Measurements from ENCODE around the gene BBX. TPM values are rescaled to one million over a fixed set of nuclear protein-coding genes. Genes with fewer than 3 reads are reported as not detected.

Gene BBX
- total RNA-seq, 1 donor from 2014 or later, result 39.5 TPM

DNA sequence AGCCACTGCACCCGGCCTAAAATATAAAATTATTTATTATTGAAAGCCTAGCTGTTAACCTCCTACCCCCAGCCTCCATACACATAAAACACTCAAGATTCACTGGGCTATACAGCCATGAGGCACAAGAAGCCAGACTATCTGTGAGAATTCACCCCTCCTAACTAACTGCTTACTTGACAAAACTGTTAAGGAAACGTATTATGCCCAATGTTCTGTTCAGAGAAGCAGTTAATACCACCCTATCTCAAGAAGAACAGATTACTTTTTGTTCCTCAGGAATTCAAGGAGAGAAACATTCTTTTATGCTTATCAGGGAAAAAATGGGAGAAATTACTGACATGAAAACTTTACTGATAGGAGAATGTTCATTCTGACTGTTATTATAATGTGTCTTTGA, 144.1 kb downstream of the BBX start:
- intact Hi-C loops (cut with DNase I), result no loop called here

DNA sequence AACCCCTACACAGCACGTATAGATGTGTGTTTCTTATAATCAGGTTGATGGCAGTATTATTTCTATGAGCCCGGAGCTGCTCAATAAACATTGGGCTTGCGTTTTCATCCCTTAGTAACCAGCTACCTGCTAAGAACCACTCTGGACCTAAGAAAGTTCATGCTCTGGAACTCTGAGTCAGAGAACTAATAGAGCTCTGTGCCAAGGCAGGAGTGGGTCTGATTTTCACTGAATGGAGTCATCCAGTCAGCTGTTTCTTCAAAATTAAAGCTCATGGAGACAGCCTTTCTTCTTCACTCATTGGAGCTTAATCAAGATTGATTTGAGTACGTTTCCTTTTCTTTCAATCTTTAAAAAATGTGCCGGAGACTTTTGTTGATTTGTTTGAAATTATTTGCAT, 145.7 kb downstream of the BBX start:
- intact Hi-C loops (cut with DNase I), result no loop called here
- DNase-seq (ENCODE audit: extremely low spot score in 2 of 2), result no peak

More for the DNA sequence above, 144.1 kb downstream of the BBX start:
- no peaks in the 10 kb centered on the region for H3K9me3 ChIP-seq
- no peaks in the 10 kb centered on the region for H3K27me3 ChIP-seq
- H3K4me3 ChIP-seq, result no peak overlapping the region
- H3K27ac ChIP-seq, result no peak overlapping the region
- peaks cover 10% of the 10 kb centered on the region for H3K4me1 ChIP-seq
- no peaks in the 10 kb centered on the region for H3K36me3 ChIP-seq
- TF ChIP-seq, protein P1, sequence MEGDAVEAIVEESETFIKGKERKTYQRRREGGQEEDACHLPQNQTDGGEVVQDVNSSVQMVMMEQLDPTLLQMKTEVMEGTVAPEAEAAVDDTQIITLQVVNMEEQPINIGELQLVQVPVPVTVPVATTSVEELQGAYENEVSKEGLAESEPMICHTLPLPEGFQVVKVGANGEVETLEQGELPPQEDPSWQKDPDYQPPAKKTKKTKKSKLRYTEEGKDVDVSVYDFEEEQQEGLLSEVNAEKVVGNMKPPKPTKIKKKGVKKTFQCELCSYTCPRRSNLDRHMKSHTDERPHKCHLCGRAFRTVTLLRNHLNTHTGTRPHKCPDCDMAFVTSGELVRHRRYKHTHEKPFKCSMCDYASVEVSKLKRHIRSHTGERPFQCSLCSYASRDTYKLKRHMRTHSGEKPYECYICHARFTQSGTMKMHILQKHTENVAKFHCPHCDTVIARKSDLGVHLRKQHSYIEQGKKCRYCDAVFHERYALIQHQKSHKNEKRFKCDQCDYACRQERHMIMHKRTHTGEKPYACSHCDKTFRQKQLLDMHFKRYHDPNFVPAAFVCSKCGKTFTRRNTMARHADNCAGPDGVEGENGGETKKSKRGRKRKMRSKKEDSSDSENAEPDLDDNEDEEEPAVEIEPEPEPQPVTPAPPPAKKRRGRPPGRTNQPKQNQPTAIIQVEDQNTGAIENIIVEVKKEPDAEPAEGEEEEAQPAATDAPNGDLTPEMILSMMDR (IDR thresholded peaks at IDR 0.05), result no peak
- TF ChIP-seq POLR2AphosphoS5 (IDR thresholded peaks at IDR 0.05; ENCODE audit: insufficient read depth in 1 of 2, low read depth in 1 of 2) (no peak), POLR2A (IDR thresholded peaks at IDR 0.05) (no peak)
- DNase-seq (ENCODE audit: extremely low spot score in 2 of 2), result no peak

DNA sequence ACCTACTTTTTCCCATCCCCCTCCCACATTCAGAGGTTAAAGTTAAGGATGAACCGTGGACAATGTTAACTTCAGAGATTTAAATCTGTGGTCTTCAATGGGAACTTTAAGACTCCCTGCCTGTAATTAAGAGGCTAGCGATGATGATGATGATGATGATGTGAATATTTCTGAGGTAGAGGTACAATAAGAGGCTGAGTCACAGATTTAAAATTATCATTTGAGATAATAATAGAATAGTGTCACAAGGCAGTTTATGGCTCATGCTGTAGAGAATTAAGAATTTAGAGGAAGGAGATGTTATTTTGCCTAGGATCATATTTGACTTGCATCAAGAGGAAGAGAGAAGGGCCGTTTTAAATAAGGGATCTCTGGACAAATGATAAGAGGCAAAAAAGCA, 146.2 kb downstream of the BBX start:
- TF ChIP-seq POLR2A (IDR thresholded peaks at IDR 0.05) (no peak), POLR2AphosphoS5 (IDR thresholded peaks at IDR 0.05; ENCODE audit: insufficient read depth in 1 of 2, low read depth in 1 of 2) (no peak)
- TF ChIP-seq, protein P1 (IDR thresholded peaks at IDR 0.05), result no peak
- Histone ChIP-seq H3K27me3 (no peaks in the 10 kb centered on the region), H3K9me3 (no peaks in the 10 kb centered on the region), H3K4me3 (no peak overlapping the region), H3K36me3 (no peaks in the 10 kb centered on the region), H3K27ac (no peak overlapping the region), H3K4me1 (no peaks in the 10 kb centered on the region)
- intact Hi-C loops (cut with DNase I), result no loop called here
- no peak for DNase-seq (ENCODE audit: extremely low spot score in 2 of 2)

More for the DNA sequence above, 145.7 kb downstream of the BBX start:
- no peak overlapping the region for H3K27ac ChIP-seq
- H3K9me3 ChIP-seq, result no peaks in the 10 kb centered on the region
- H3K4me1 ChIP-seq, result no peaks in the 10 kb centered on the region
- no peak overlapping the region for H3K4me3 ChIP-seq
- no peaks in the 10 kb centered on the region for H3K36me3 ChIP-seq
- H3K27me3 ChIP-seq, result no peaks in the 10 kb centered on the region
- TF ChIP-seq, protein P1 (IDR thresholded peaks at IDR 0.05), result no peak
- TF ChIP-seq POLR2A (IDR thresholded peaks at IDR 0.05), result no peak
- TF ChIP-seq POLR2AphosphoS5 (IDR thresholded peaks at IDR 0.05; ENCODE audit: insufficient read depth in 1 of 2, low read depth in 1 of 2), result no peak

DNA sequence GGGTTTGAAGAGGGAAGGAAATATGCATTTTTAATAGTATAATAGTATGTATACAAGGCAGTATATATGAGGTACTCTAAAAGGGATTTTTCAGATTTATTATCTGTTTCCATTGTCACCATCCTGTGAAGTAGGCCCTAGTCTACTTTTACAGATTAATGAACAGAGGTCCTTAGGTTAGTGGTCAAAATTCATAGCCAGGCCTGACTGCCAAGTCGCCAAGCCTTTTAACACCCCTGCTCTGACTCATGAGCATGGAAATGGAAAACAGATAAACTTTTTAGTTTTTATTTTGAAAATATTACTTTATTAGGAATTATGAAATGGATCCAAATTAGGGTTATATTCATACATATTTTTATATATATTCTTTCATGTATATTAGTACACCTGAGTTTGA, 146.9 kb downstream of the BBX start:
- intact Hi-C loops (cut with DNase I), result no loop called here
- no peak for DNase-seq (ENCODE audit: extremely low spot score in 2 of 2)
- H3K27ac ChIP-seq, result no peak overlapping the region
- H3K4me3 ChIP-seq, result no peak overlapping the region
- H3K4me1 ChIP-seq, result no peaks in the 10 kb centered on the region
- TF ChIP-seq POLR2A (IDR thresholded peaks at IDR 0.05) (no peak), POLR2AphosphoS5 (IDR thresholded peaks at IDR 0.05; ENCODE audit: insufficient read depth in 1 of 2, low read depth in 1 of 2) (no peak)
- TF ChIP-seq, protein P1 (IDR thresholded peaks at IDR 0.05), result no peak
- no peaks in the 10 kb centered on the region for H3K27me3 ChIP-seq
- no peaks in the 10 kb centered on the region for H3K36me3 ChIP-seq
- no peaks in the 10 kb centered on the region for H3K9me3 ChIP-seq

DNA sequence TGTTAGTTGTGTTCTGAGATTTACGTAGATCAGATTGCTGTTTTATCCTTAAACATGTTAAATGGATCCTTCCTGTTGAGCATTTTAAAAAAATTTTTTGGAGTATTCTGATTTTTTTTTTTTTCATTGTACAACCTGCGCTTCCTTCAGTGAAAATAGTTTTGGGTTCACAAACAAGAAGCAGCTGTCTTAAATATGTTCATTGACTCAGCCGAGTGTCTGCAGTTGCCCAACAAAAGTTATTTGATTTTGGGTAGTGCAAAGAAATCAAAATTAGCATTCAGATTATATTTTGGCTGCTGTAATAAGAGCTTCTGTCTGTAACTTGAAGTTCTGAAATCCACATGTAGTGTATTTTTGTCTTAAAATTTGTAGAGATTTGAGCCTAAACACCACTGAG, 148.2 kb downstream of the BBX start:
- Histone ChIP-seq H3K27me3 (no peaks in the 10 kb centered on the region), H3K4me1 (no peaks in the 10 kb centered on the region), H3K36me3 (no peaks in the 10 kb centered on the region), H3K9me3 (no peaks in the 10 kb centered on the region), H3K4me3 (no peak overlapping the region), H3K27ac (no peak overlapping the region)
- intact Hi-C loops (cut with DNase I), result no loop called here
- DNase-seq (ENCODE audit: extremely low spot score in 2 of 2), result no peak
- TF ChIP-seq, protein P1 (IDR thresholded peaks at IDR 0.05), result no peak
- TF ChIP-seq POLR2A (IDR thresholded peaks at IDR 0.05) (no peak), POLR2AphosphoS5 (IDR thresholded peaks at IDR 0.05; ENCODE audit: insufficient read depth in 1 of 2, low read depth in 1 of 2) (no peak)

Measured in vagina (tissue), 2 donors.